CD4-positive, alpha-beta T cell treated with Interleukin-6 for 4 hours (primary cell): ENCODE data around the gene MRM2.

Source experiments
- DNase-seq: peaks from one replicate; pipeline ENCODE4 v3.0.0-alpha.2; 2020; ENCODE audit warnings: mixed read lengths

Gene MRM2

GRCh38 chr7:2264158-2264557 lies 22.2 kb upstream of the MRM2 start:
- no peak for DNase-seq

- no peak for DNase-seq
Observed at GRCh38 chr7:2263176-2263575, 21.2 kb upstream of the MRM2 start.

- DNase-seq, result peak; percentile 44
Observed at GRCh38 chr7:2261611-2262010, 19.6 kb upstream of the MRM2 start.

GRCh38 chr7:2260820-2261219 lies 18.8 kb upstream of the MRM2 start:
- DNase-seq, result no peak

- DNase-seq, result no peak
Observed at GRCh38 chr7:2259480-2259879, 17.5 kb upstream of the MRM2 start.

GRCh38 chr7:2258661-2259365 lies 16.8 kb upstream of the MRM2 start:
- DNase-seq, result no peak

GRCh38 chr7:2257651-2258050 lies 15.6 kb upstream of the MRM2 start:
- no peak for DNase-seq

- no peak for DNase-seq
Observed at GRCh38 chr7:2257046-2257551, 15.1 kb upstream of the MRM2 start.

GRCh38 chr7:2256306-2257045 lies 14.5 kb upstream of the MRM2 start:
- DNase-seq, result no peak

- DNase-seq, result no peak
Observed at GRCh38 chr7:2255145-2256139, 13.4 kb upstream of the MRM2 start.

GRCh38 chr7:2254429-2255144 lies 12.6 kb upstream of the MRM2 start:
- no peak for DNase-seq

GRCh38 chr7:2253525-2254244 lies 11.7 kb upstream of the MRM2 start:
- DNase-seq, result no peak

- no peak for DNase-seq
Observed at GRCh38 chr7:2253021-2253420, 11.0 kb upstream of the MRM2 start.

- DNase-seq, result no peak
Observed at GRCh38 chr7:2251841-2252771, 10.1 kb upstream of the MRM2 start.

GRCh38 chr7:2251381-2251780 lies 9.4 kb upstream of the MRM2 start:
- DNase-seq, result no peak

GRCh38 chr7:2249744-2250323 lies 7.8 kb upstream of the MRM2 start:
- DNase-seq, result no peak

- DNase-seq, result peak; percentile 7
Observed at GRCh38 chr7:2248984-2249694, 7.1 kb upstream of the MRM2 start.

- DNase-seq, result peak; percentile 16
Observed at GRCh38 chr7:2247141-2247995, 5.4 kb upstream of the MRM2 start.
